Sigmoid colon (tissue), 4 donors: ENCODE results near the gene FYN.

ENCODE experiments used
- EP300 ChIP-seq, 4 donors: sonication (generic); formaldehyde crosslinking; IDR thresholded peaks; one replicate each; pipeline ENCODE4 v1.6.1; 2017; ENCODE audit warnings: antibody characterized with exemption in 4 of 4
- POLR2AphosphoS5 ChIP-seq, 4 donors: sonication (generic); formaldehyde crosslinking; IDR thresholded peaks; one replicate each; pipeline ENCODE4 v1.6.1; 2017; ENCODE audit warnings: antibody characterized with exemption in 4 of 4
- TF ChIP-seq, protein P1 (sequence below), 4 experiments: fragments of 450-650 bp in 3 of 4; fragments of 200-600 bp in 1 of 4; IDR thresholded peaks; one replicate each; pipeline ENCODE4 v1.5.1; 2016 to 2019; ENCODE audit warnings: antibody characterized with exemption in 4 of 4, mild to moderate bottlenecking in 3 of 4, moderate library complexity in 2 of 4

DNA sequence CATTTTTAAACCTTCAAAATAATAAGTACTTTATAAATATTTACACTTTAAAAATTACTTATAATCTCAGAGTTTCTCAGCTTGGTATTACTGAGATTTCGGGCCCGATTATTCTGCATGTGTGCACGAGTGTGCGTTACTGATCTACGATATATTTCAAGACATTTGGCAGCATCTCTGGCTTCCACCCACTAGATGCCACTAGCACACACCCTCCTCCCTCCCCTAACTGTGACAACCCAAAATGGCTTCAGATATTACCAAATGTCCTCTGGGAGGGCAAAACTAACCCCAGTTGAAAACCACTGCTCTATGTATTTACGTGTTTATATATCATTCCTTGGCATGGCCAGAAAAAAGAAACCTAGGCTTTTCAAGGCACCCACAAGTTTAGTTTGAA is 95.9 kb downstream of the FYN start:
- TF ChIP-seq, protein P1, sequence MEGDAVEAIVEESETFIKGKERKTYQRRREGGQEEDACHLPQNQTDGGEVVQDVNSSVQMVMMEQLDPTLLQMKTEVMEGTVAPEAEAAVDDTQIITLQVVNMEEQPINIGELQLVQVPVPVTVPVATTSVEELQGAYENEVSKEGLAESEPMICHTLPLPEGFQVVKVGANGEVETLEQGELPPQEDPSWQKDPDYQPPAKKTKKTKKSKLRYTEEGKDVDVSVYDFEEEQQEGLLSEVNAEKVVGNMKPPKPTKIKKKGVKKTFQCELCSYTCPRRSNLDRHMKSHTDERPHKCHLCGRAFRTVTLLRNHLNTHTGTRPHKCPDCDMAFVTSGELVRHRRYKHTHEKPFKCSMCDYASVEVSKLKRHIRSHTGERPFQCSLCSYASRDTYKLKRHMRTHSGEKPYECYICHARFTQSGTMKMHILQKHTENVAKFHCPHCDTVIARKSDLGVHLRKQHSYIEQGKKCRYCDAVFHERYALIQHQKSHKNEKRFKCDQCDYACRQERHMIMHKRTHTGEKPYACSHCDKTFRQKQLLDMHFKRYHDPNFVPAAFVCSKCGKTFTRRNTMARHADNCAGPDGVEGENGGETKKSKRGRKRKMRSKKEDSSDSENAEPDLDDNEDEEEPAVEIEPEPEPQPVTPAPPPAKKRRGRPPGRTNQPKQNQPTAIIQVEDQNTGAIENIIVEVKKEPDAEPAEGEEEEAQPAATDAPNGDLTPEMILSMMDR (IDR thresholded peaks at IDR 0.05) = no peak
- TF ChIP-seq EP300 (IDR thresholded peaks at IDR 0.05) = no peak
- no peak for TF ChIP-seq POLR2AphosphoS5 (IDR thresholded peaks at IDR 0.05)
